Psoas muscle (tissue), 8 donors: Measurements from ENCODE around the gene NCAPD3. TPM values are rescaled to one million over a fixed set of nuclear protein-coding genes. Genes with fewer than 3 reads are reported as not detected.

Source experiments
- ATAC-seq, 4 donors: fragments of 200-7000 bp; cut with Tn5 transposase; one replicate each; pipeline ENCODE4 v1.9.1; 2020; ENCODE audit warnings: moderate library complexity in 3 of 4, mild to moderate bottlenecking in 2 of 4
- DNase-seq, 2 donors: peaks; one replicate each; pipeline ENCODE4 v3.0.0-alpha.2; 2020
- H3K27ac ChIP-seq: fragments of 200-600 bp; one replicate; pipeline ENCODE4 v1.8.0; 2022
- H3K27me3 ChIP-seq, 3 donors: fragments of 200-600 bp in 1 of 3; one replicate each; pipeline versions ENCODE4 v1.6.1 to v1.8.0; 2013 to 2022; ENCODE audit warnings: low read length in 2 of 3, mild to moderate bottlenecking in 2 of 3, moderate library complexity in 1 of 3; ENCODE audit not compliant: insufficient read depth in 3 of 3
- H3K36me3 ChIP-seq, 2 donors: fragments of 200-600 bp in 1 of 2; one replicate each; pipeline versions ENCODE4 v1.6.1 to v1.8.0; 2013 to 2022; ENCODE audit warnings: low read depth in 1 of 2, mild to moderate bottlenecking in 1 of 2, moderate library complexity in 1 of 2; ENCODE audit not compliant: insufficient read depth in 1 of 2
- H3K4me1 ChIP-seq: fragments of 200-600 bp; one replicate; pipeline ENCODE4 v1.8.0; 2022
- H3K4me3 ChIP-seq: fragments of 200-600 bp; one replicate; pipeline ENCODE4 v1.8.0; 2022; ENCODE audit warnings: mild to moderate bottlenecking
- H3K9me3 ChIP-seq: fragments of 200-600 bp; one replicate; pipeline ENCODE4 v1.8.0; 2022
- CTCF ChIP-seq: fragments of 200-600 bp; IDR thresholded peaks from one replicate; pipeline ENCODE4 v1.8.0; 2022; ENCODE audit warnings: antibody characterized with exemption
- WGBS, 3 donors: extraction: QIAGEN DNeasy Blood & Tissue Kit; methylation state at CpG; one replicate each; pipeline versions ENCODE4 v1.1.6 to v1.1.7; 2013; 5-methylcytosine and 5-hydroxymethylcytosine counted together
- intact Hi-C, 2 donors: fragments of 100-400 bp; cut with DNase I; formaldehyde crosslinking; loops; one replicate each; pipeline versions ENCODE4 v1.11.0 to v1.14.2; 2022
- polyA plus RNA-seq, 3 donors: library from polyadenylated mRNA; stranded (reverse); fragments of 200-250 nt; gene quantifications; one replicate each; pipeline ENCODE4 v1.2.3, GENCODE V29; 2013
- total RNA-seq, 4 donors: library from RNA; stranded (reverse); fragmentation: NEBNext Ultra II Directional in 2 of 4; extraction: Animal tissue kit (Norgen Biotek cat#: 25700) in 2 of 4; gene quantifications; one replicate each; pipeline versions ENCODE4 v1.2.1 to v1.2.4, GENCODE V29; 2021 to 2023
- donor health status: healthy with polysubstance abuse.
- donor health status: DM: no; HTN: no; CAD: no; lungs with moderate emphysema.
- donor health status: Bipolar disorder and iron deficiency.
- donor health status: healthy.
- donor health status: DM: yes; HTN: yes; CAD: no.
- donor health status: DM: no; HTN: no; CAD: no.
- donor health status: DM: no; HTN: no; CAD: no.
- donor health status: DM: yes; HTN: yes; CAD: no.

NCAPD3 gene
- total and polyA plus RNA-seq, 7 donors, result 2.8 to 8.7 (median 5.5) TPM

GRCh38 chr11:134170919-134171281, 52.9 kb downstream of the NCAPD3 start:
- H3K36me3 ChIP-seq, result peaks cover 0 to 56% of the 10 kb centered on the region in 2 donors
- intact Hi-C loops, result no loop called here
- TF ChIP-seq CTCF, result no peak
- H3K27me3 ChIP-seq, result no peaks in the 10 kb centered on the region
- no peak overlapping the region for H3K27ac ChIP-seq
- ATAC-seq (no peak), DNase-seq (no peak)
- 96 to 97% (median 97%) methylated on average over 5 of the region's 5 CpGs for WGBS, 3 donors
- no peaks in the 10 kb centered on the region for H3K9me3 ChIP-seq
- no peaks in the 10 kb centered on the region for H3K4me1 ChIP-seq
- no peak overlapping the region for H3K4me3 ChIP-seq

DNA sequence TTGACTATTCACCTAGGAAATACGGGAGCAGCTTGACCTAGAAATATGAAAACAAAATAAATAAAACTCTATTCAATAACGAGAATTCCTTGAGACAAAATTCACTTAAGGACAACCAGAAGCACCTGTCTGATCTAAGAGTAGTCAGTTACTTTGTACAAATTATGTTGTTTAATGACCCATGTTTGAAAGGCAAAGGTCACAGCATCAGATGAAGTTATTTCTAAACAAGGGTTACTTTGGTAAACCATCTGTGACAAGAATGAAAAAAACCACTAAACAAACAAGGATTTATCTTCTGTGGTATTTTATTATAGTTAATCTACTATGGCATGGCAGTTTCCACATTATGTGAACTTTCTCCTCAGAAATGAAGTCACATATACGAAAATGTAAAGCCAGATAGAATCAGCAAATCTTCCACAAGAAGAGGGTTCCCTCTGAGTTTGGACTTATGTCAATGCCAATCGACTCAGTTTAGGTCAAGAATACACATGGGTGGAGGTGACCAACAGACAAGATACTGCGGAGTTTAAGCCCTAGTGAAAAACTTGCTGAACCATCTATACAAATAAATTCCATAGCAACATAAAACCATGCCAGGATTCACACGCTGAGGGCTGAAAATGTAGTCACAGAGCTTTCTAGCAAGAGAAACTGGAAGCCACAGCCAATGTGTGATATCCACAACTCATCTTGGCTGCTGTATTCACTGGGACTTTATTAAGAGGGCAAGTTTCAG, 53.4 kb downstream of the NCAPD3 start:
- H3K36me3 ChIP-seq, result peaks cover 0 to 50% of the 10 kb centered on the region in 2 donors
- H3K4me3 ChIP-seq, result no peak overlapping the region
- ATAC-seq (no peak), DNase-seq (no peak)
- intact Hi-C loops, result no loop called here
- no peaks in the 10 kb centered on the region for H3K4me1 ChIP-seq
- no peaks in the 10 kb centered on the region for H3K27me3 ChIP-seq
- H3K27ac ChIP-seq, result no peak overlapping the region
- WGBS, 3 donors, result 94 to 98% (median 95%) methylated on average over 6 of the region's 6 CpGs
- no peak for TF ChIP-seq CTCF
- H3K9me3 ChIP-seq, result no peaks in the 10 kb centered on the region

DNA sequence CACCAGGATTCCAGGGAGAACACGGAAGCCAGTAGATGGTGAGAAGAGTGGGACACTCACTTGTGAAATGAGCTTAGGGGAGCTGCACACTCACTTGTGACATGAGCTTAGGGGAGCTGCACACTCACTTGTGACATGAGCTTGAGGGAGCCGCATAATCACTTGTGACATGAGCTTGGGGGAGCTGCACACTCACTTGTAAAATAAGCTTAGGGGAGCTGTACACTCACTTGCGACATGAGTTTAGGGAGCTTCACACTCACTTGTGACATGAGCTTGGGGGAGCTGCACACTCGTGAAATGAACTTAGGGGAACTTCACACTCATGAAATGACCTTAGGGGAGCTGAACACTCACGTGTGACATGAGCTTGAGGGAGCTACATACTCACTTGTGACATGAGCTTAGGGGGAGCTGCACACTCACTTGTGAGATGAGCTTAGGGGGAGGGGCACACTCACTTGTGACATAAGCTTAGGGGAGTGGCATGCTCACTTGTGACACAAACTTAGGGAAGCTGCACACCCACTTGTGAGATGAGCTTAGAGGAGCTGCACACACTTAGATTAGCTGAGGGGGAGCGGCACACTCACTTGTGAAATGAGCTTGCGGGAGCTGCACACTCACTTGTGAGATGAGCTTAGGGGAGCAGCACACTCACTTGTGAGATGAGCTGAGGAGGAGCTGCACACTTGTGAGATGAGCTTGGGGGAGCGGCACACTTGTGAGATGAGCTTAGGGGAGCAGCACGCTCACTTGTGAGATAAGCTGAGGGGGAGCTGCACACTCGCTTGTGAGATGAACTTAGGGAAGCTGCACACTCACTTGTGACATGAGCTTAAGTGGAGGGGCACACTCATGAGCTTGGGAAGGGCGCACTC, 59.0 kb downstream of the NCAPD3 start:
- DNase-seq (no peak), ATAC-seq (no peak)
- Histone ChIP-seq H3K9me3 (no peaks in the 10 kb centered on the region), H3K4me1 (no peaks in the 10 kb centered on the region), H3K4me3 (no peak overlapping the region), H3K36me3 (peaks cover 0 to 60% of the 10 kb centered on the region in 2 donors), H3K27ac (no peak overlapping the region), H3K27me3 (no peaks in the 10 kb centered on the region)
- intact Hi-C loops, result no loop called here
- 91 to 98% (median 97%) methylated on average over 11 of the region's 11 CpGs for WGBS, 3 donors
- TF ChIP-seq CTCF, result no peak

- no peak for TF ChIP-seq CTCF
- H3K36me3 ChIP-seq, result peaks cover 0 to 79% of the 10 kb centered on the region in 2 donors
Measured at GRCh38 chr11:134159652-134160051, 64.1 kb downstream of the NCAPD3 start.

More at GRCh38 chr11:134159652-134160051, 64.1 kb downstream of the NCAPD3 start:
- H3K9me3 ChIP-seq, result no peaks in the 10 kb centered on the region
- H3K4me3 ChIP-seq, result no peak overlapping the region
- no peak overlapping the region for H3K27ac ChIP-seq
- H3K4me1 ChIP-seq, result no peaks in the 10 kb centered on the region
- WGBS, 3 donors, result 91 to 93% (median 93%) methylated on average over 9 of the region's 9 CpGs
- no peaks in the 10 kb centered on the region for H3K27me3 ChIP-seq
- intact Hi-C loops, result no loop called here
- DNase-seq, result no peak
- ATAC-seq, result no peak
